LoVo (cell line): ENCODE results near the gene HSD3B7.

Source experiments
- DNase-seq: peaks from one replicate; pipeline ENCODE4 v3.0.0-alpha.2; 2016; ENCODE audit warnings: low spot score

The HSD3B7 gene

DNA sequence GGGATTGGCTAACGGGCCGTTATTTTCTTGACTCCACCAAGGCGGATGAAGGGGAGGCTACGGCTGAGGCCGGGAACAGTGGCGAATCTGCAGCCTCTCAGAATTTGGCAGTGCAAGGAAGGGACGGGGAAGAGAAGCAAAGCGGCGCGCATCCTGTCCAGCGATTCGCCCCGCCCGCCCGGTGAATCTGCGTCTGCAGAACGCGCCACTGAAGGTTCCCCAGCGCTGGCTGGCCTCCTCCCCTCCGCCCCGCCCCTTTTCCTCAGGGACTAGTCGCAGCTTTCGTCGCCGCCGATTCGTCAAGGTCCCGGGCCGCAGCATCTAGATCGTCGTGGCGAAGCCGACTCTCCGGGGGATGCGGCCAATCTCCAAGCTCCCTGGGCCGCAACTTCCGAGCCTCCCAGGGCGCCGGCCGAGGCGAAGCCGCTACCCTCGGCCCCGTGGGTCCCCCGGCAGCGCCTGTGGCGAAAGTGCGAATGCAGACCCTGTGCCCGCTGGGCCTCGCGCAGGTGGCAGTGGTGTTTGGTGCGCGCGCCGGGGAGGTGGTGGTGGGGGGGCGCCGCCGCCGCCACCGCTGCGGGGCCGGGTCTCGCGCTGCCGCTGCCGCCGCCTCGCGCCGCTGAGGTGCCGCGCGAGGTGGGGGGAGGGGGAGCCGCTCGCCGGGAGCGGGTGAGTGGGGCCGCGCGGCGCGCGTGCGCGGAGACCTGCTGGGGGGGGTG is 27.4 kb upstream of the HSD3B7 start, which contains the start of gene SETD1A:
SETD1A (plus strand) TSS at position 299 of the 719 bp plus-strand sequence. CDS start 978 bp downstream, outside the sequence.
- peak; percentile 93 for DNase-seq

DNA sequence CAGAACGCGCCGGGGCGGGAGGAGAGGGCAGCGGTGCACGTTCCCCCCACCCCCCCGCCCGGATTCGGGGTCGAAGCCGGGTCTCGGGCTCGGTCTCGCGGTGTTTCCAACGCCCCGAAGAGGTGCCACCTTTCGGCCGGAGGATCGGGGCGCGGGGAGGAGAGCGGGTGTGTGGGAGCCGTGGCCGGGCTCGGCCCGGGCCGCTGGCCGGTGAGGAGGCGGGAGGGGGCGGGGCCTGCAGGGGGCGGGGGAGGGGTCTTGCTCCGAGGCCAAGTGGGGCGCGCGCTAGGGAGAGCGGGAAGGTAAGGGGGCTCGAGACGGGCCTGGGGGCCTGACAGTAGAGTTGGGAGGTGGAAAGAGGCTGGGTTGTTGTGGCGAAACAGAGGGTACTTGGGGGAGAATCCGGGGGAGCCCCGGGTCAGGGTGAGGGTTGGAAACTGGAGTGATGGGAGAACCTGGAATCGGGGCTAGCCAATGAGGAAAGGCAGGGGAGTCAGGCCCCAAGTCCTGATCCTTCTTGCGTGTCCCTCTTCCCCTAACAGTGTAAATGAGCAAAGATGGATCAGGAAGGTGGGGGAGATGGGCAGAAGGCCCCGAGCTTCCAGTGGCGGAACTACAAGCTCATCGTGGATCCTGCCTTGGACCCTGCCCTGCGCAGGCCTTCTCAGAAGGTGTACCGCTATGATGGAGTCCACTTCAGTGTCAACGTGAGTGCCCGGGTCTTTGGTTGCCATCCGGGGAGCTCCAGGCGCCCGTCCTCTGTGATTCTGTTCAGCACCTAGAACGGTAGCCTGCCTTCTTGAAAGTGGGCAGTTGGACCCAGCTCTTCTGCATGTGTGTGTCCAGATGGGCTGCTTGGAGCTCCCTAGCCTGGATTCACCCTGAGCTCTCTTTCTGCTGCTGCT is 26.6 kb upstream of the HSD3B7 start:
- DNase-seq: peak; percentile 52

DNA sequence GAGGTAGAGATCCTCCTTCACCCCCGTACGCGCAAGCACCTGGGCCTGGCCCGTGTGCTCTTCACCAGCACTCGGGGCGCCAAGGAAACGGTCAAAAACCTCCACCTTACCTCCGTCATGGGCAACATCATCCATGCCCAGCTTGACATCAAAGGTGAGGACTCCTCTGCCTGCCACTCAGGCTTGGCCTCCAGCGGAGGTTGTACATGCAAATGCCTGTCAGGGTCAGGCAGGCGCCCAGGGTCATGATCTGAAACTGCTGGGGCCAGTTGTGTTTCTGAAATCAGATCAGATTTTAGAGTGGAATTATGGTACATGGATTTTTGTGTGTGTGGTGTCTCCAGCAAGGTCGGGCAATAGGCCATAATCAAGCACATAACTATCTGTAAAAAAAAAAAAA is 23.6 kb upstream of the HSD3B7 start:
- no peak for DNase-seq

DNA sequence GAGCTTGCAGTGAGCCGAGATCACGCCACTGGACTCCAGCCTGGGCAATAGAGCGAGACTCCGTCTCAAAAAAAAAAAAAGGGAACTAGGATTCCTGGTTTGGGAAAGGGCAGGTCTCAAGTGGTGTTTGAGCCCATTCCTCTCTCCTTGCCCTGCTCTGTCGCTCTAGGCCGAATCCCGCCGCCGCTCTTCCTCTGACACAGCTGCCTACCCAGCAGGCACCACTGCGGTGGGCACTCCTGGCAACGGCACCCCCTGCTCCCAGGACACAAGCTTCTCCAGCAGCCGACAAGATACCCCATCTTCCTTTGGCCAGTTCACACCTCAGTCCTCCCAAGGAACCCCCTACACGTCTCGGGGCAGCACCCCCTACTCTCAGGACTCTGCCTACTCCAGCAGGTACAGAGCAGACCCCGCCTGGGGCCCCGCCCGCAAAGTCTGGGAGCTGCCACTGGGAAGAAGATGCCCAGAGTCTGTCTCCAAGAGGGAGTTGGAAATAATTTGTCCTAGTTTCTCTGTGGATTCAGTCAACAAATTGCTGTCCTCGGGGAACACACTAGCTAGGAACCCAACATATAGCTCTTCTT is 21.0 kb upstream of the HSD3B7 start:
- no peak for DNase-seq

DNA sequence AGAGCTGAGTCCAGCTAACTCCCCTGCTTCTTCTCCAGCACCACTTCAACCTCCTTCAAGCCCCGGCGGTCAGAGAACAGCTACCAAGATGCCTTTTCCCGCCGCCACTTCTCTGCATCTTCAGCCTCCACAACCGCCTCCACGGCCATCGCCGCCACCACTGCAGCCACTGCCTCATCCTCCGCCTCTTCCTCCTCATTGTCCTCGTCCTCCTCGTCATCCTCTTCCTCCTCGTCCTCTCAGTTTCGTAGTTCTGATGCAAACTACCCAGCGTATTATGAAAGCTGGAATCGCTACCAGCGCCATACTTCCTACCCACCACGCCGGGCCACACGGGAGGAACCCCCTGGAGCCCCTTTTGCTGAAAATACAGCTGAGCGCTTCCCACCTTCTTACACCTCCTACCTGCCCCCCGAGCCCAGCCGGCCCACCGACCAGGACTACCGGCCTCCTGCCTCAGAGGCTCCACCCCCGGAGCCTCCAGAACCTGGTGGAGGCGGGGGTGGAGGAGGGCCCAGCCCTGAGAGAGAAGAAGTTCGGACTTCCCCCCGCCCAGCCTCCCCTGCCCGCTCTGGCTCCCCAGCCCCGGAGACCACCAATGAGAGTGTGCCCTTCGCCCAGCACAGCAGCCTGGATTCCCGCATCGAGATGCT is 20.3 kb upstream of the HSD3B7 start:
- DNase-seq: no peak

DNA sequence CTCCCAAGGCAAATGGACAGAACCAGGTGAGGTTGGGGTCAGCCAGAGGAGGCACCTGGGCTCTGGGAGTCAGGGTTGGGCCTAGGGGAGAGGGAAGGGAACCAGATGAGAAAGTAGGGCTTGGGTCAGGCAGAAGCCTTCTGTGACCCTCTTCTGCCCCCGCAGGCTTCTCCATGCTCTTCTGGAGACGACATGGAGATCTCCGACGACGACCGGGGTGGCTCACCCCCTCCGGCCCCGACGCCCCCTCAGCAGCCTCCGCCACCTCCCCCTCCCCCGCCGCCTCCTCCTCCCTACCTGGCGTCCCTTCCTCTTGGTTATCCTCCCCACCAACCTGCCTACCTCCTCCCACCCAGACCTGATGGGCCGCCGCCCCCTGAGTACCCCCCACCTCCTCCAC is 19.6 kb upstream of the HSD3B7 start:
- no peak for DNase-seq

DNA sequence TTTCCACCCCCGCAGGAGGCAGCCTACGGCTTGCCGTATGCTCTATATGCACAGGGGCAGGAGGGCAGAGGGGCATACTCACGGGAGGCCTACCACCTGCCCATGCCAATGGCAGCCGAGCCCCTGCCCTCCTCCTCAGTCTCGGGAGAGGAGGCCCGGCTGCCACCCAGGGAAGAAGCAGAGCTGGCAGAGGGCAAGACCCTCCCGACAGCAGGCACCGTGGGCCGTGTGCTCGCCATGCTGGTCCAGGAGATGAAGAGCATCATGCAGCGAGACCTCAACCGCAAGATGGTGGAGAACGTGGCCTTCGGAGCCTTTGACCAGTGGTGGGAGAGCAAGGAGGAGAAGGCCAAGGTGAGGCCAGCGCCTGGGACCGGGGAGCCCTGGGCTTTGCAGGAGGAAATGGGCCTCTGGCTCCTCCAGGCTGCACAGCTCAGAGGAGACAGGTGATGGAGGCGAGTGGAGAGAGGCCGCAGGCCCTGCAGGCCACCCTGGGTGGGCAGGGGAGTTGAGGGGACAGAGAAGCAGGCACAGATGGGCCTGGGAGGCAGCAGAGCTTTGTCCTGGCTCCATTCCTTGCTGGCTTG is 18.9 kb upstream of the HSD3B7 start:
- no peak for DNase-seq

DNA sequence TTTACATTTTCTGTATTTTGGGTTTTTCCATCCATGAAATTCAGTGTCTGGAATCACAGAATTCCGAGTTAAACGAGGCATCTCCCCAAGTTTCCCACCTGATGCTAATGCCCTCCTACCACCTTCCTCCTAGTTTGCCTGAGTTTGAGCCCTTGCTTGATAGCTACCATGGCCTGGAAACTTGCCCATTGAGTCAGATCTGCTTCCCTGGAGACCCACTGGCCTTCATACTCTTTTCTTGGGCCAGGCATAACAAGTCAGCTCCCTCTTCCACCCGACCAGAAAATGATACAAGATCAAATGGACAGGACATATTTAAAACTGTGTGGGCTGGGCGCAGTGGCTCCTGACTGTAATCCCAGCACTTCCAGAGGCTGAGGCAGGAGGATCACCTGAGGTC is 17.2 kb upstream of the HSD3B7 start:
- no peak for DNase-seq

DNA sequence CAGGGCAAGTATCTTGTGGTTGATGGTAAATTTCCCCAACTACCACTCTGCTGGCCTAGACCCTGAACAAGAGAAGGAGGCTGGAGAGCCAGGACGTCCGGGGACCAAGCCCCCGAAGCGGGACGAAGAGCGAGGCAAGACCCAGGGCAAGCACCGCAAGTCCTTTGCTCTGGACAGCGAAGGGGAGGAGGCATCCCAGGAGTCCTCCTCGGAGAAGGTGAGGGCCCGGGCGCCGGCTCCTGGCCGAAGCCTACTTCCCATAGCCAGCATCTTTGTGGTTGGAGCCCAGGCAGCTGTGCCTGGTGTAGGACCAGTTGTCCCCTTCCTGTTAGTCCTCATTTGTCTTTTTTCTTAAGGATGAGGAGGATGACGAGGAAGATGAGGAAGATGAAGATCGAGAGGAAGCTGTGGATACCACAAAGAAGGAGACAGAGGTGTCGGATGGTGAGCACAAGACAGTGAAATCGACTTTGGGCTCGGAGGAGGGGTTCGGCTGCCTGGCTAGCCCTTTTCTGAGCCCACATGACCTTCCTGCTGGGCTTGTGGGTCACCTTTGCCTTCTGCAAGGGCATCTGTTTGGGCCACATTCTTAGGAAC is 15.7 kb upstream of the HSD3B7 start:
- no peak for DNase-seq

DNA sequence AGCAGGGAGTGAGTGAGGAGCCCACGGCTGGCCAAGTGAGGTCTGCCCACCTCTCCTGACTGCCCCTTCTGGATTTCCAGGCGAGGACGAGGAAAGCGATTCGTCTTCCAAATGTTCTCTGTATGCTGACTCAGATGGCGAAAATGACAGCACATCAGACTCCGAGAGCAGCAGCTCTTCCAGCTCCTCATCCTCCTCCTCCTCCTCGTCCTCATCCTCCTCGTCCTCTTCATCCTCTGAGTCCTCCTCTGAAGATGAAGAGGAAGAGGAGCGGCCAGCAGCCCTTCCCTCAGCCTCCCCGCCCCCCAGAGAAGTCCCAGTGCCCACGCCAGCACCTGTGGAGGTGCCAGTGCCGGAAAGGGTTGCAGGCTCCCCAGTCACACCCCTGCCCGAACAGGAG is 13.7 kb upstream of the HSD3B7 start:
- no peak for DNase-seq

DNA sequence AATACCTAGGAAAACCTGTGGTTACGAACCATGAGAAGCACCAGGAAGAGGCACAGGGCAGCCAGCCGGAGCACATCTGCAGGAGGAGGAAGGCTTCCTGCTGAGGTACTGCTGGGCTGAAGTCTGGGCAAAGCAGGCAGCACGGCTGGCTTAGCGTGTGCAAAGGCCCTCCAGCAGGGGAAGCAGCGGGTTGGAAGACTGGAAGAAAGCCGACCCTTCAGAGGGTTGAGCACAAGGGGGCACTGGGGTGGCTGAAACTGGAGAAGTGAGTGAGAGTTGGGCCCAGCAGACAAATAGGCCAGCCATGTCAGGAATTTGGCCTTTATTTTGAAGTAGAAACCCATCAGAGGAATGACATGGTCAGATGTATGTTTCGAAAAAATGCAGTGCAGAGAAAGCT is 12.1 kb upstream of the HSD3B7 start:
- DNase-seq: no peak

DNA sequence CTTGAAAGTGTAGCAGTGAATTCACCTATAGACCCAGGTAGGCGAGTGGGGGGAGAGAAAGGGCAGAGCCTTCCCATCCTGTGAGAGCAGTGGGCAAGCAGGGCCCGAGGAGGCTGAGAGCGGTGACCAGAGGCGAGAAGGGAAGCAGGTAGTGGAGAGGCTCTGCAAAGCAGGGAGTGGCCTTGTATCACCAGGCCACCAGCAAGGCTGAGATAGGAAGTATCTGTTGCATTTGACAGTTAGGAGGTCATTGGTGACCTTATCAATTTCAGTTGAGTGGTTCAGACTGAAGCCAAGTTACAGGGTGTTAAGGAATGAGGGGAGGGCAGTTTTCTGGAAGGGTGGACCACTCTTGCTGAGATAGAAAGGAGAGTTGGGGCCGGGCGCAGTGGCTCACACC is 10.7 kb upstream of the HSD3B7 start:
- DNase-seq: no peak

DNA sequence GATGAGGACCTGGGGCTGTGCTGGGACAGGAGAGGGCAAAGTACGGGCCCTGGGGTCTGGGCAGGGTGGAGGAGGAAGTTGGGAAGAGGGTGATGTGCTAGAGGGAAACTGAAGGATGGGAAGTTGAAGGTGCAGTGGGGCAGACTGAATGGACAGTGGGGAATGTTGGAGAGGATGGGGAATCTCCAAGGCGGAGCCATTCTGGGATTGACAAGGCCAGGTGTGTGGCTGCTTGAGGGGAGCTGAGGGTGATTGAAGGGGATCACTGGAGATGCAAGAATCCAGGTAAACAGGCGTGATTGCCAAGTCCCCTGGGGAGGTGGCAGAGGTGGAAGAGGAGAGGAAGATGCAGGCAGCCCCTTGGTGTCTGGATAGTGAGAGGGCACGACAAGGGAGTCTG is 8.5 kb upstream of the HSD3B7 start:
- no peak for DNase-seq

DNA sequence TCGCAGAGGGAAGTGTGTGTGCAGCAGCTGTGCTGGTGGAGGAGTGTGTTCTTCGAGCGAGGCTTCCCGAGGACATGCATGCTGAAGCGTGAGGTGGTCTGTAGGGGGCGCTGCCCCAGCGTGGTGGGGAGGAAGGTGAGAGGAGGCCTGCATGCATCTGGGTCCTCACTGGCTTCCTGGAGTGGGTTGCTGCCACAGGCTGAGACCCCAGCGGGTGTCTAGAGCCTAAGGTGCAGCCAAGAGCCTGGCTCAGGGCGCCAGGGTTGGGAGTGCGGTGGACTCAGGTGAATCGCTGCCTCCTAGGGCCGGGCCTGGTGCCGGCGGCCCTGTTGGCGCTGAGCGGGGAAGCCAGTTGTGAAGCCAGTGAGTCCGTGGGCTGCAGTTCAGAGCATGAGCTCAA is 7.5 kb upstream of the HSD3B7 start:
- no peak for DNase-seq

DNA sequence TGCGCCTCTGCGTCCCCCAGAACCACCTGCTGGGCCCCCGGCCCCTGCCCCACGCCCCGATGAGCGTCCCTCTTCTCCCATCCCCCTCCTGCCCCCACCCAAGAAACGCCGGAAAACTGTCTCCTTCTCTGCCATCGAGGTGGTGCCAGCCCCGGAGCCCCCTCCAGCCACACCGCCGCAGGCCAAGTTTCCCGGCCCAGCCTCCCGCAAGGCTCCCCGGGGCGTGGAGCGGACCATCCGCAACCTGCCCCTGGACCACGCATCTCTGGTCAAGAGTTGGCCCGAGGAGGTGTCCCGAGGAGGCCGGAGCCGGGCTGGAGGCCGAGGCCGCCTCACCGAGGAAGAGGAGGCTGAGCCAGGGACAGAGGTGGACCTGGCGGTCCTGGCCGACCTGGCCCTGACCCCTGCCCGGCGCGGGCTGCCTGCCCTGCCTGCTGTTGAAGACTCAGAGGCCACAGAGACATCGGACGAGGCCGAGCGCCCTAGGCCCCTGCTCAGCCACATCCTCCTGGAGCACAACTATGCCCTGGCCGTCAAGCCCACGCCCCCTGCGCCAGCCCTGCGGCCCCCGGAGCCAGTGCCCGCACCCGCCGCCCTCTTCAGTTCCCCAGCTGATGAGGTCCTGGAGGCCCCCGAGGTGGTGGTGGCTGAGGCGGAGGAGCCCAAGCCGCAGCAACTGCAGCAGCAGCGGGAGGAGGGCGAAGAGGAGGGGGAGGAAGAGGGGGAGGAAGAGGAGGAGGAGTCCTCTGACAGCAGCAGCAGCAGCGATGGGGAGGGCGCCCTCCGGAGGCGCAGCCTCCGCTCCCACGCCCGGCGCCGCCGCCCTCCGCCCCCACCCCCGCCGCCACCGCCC is 5.6 kb upstream of the HSD3B7 start:
- DNase-seq: no peak

DNA sequence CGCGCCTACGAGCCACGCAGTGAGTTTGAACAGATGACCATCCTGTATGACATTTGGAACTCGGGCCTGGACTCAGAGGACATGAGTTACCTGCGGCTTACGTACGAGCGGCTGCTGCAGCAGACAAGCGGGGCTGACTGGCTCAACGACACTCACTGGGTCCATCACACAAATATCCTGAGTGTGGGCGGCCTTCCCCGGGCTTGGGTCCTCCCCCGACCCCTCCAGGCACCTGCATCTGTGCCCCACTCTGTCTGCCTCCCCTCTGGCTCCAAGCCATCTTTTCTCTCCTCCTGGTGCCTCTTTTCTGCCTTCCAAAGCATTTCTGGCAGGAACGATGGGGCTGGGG is 5.0 kb upstream of the HSD3B7 start:
- no peak for DNase-seq

DNA sequence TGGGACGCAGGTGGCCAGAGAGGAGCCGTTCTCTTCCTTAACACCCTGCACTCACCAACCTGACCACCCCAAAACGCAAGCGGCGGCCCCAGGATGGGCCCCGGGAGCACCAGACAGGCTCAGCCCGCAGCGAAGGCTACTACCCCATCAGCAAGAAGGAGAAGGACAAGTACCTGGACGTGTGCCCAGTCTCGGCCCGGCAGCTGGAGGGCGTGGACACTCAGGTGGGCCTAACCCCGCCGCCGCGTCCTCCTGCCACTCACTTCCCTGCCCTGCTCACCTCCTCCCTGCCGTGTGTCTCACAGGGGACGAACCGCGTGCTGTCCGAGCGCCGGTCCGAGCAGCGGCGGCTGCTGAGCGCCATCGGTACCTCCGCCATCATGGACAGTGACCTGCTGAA is 4.6 kb upstream of the HSD3B7 start:
- no peak for DNase-seq

DNA sequence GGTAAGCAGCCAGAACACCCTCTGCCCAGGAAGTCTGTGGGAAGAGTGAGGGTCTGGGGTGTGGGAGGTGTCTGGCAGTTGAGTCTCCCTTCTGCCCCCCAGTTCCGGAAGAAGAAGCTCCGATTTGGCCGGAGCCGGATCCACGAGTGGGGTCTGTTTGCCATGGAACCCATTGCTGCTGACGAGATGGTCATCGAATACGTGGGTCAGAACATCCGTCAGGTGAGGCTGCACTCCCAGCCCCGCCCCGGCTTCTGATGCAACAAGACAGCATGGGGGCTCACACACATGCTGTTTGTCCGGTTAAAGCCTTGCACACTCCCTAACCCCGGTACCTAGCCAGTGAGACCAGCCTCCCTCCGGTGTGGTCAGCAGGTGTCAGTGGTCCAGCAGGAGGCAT is 4.0 kb upstream of the HSD3B7 start:
- DNase-seq: no peak

DNA sequence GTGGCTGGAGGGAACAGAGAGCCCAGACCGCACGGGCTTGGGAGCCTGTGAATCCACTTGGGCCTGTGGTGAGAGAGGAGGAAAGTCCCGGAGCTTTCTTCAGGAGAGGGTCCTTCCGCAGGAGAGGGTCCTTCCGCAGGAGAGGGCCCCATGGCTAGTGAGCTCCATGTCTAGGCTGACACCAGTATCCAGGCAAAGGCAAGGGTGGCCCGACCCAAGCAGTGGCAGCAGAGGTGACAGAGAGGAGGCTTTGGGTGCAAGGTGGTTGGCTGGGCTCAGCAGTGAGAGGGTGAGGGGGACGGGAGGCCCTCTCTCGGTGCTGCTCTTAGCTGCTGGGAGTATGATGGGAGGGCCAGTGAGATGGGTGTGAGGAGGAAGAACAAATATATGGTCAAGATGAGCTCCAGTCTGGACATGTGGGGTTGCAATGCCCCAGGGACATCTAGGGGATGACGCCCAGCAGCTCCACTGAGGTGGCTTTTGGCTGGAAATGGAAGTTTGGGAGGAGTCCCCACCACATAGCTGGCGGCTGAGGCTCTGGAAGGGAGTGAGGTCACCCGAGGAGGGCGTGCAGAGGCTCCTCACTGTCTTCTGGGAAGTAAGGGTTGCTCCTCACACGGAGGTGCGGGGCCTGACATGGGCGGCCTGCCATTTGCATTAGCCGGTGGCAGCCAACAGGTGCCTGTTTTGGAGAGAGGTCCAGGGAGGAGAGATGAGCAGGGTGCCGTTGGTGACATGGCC is 2.3 kb upstream of the HSD3B7 start:
- no peak for DNase-seq

DNA sequence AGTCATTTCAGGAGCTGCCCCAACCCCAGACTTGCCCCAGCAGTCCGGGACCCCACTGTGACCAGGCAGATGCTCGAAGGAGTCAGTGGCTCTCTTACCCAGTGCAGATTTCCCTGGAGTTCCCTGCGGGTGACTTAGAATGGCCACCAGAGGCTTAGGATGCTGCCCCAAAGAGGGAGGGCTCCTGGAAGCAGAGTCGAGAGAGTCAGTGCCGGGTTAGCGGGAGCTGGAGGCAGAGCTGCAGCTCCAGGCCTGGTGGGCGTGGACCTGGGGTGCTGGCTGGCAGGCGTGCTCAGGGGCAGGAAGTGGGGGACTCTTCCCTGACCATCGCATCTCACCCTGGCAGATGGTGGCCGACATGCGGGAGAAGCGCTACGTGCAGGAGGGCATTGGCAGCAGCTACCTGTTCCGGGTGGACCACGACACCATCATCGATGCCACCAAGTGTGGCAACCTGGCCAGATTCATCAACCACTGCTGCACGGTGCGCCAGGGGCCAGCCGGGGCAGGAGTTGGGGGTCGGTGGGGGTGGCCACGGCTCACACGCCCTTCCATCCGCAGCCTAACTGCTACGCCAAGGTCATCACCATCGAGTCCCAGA is 1.6 kb upstream of the HSD3B7 start:
- no peak for DNase-seq
